Ascending aorta (tissue), 2 donors: ENCODE measurements around the gene APOC1. TPM values are rescaled to one million over a fixed set of nuclear protein-coding genes. Genes with fewer than 3 reads are reported as not detected.

Experiments used
- DNase-seq, 2 donors: peaks; one replicate each; pipeline ENCODE4 v3.0.0-alpha.2; 2019; ENCODE audit warnings: low spot score in 2 of 2
- H3K27ac ChIP-seq, 2 donors: fragments of 200-600 bp; sonication (generic); one replicate each; pipeline ENCODE4 v1.5.1; 2016 to 2017; ENCODE audit warnings: mild to moderate bottlenecking in 1 of 2
- H3K27me3 ChIP-seq: fragments of 200-600 bp; sonication (generic); one replicate; pipeline ENCODE4 v1.5.1; 2017
- H3K36me3 ChIP-seq, 2 donors: fragments of 200-600 bp; sonication (generic); one replicate each; pipeline ENCODE4 v1.5.1; 2016
- H3K4me1 ChIP-seq, 2 donors: fragments of 200-600 bp; sonication (generic); one replicate each; pipeline ENCODE4 v1.5.1; 2016 to 2017; ENCODE audit warnings: mild to moderate bottlenecking in 1 of 2
- H3K4me3 ChIP-seq, 2 donors: fragments of 200-600 bp; sonication (generic); one replicate each; pipeline ENCODE4 v1.5.1; 2016 to 2017; ENCODE audit warnings: mild to moderate bottlenecking in 1 of 2
- H3K9me3 ChIP-seq, 2 donors: fragments of 200-600 bp; sonication (generic); one replicate each; pipeline ENCODE4 v1.5.1; 2016
- CTCF ChIP-seq, 3 experiments: fragments of 200-600 bp in 2 of 3; fragments of 450-650 bp in 1 of 3; sonication (generic) in 2 of 3; IDR thresholded peaks; one replicate each; pipeline ENCODE4 v1.5.1; 2016 to 2019; ENCODE audit warnings: antibody characterized with exemption in 3 of 3, mild to moderate bottlenecking in 1 of 3, moderate library complexity in 1 of 3
- intact Hi-C: fragments of 100-400 bp; cut with DNase I; formaldehyde crosslinking; loops from one replicate; pipeline ENCODE4 v1.15.1; 2023
- total RNA-seq: library from RNA; depleted of rRNA; stranded (reverse); fragments of >200 nt; gene quantifications from one replicate; pipeline ENCODE4 v1.1.0, GENCODE V29; 2016

APOC1 gene
- total RNA-seq, 1 donor from 2014 or later = 17.0 TPM

GRCh38 chr19:44891016-44891882 lies 23.2 kb upstream of the APOC1 start, which contains the start of gene TOMM40:
TOMM40 (plus strand) TSS chr19:44891254; CDS start chr19:44891416, 162 bp downstream.
- Histone ChIP-seq H3K36me3 (peaks cover 52 to 58% of the 10 kb centered on the region in 2 donors), H3K27me3 (no peaks in the 10 kb centered on the region), H3K4me3 (peak within 1 kb of the TSS; percentile 99 to 100), H3K9me3 (no peaks in the 10 kb centered on the region), H3K27ac (peak within 1 kb of the TSS; percentile 92 to 97), H3K4me1 (peaks cover 12 to 19% of the 10 kb centered on the region in 2 donors)
- TF ChIP-seq CTCF (IDR thresholded peaks at IDR 0.05) = peak in 1 of 3 experiments; percentile 17
- intact Hi-C loops = loop anchor here (1.0 to 2.0 kb wide), 3 partner anchors 24 to 110 kb away; partner anchors contain the start of gene RELB
- no peak for DNase-seq

GRCh38 chr19:44892932-44893331 lies 21.5 kb upstream of the APOC1 start:
- intact Hi-C loops = no loop called here
- Histone ChIP-seq H3K9me3 (no peaks in the 10 kb centered on the region), H3K4me1 (peaks cover 12 to 19% of the 10 kb centered on the region in 2 donors), H3K4me3 (no peak overlapping the region), H3K27ac (no peak overlapping the region), H3K27me3 (no peaks in the 10 kb centered on the region), H3K36me3 (peaks cover 52 to 58% of the 10 kb centered on the region in 2 donors)
- TF ChIP-seq CTCF (IDR thresholded peaks at IDR 0.05) = no peak
- no peak for DNase-seq

- H3K27ac ChIP-seq = no peak overlapping the region
- intact Hi-C loops = no loop called here
- H3K9me3 ChIP-seq = no peaks in the 10 kb centered on the region
- H3K36me3 ChIP-seq = peaks cover 53 to 56% of the 10 kb centered on the region in 2 donors
- DNase-seq = no peak
- peaks cover 12 to 19% of the 10 kb centered on the region in 2 donors for H3K4me1 ChIP-seq
- H3K4me3 ChIP-seq = no peak overlapping the region
- H3K27me3 ChIP-seq = no peaks in the 10 kb centered on the region
- TF ChIP-seq CTCF (IDR thresholded peaks at IDR 0.05) = no peak
These were observed 20.9 kb upstream of the APOC1 start for GRCh38 chr19:44893332-44894051.

GRCh38 chr19:44894052-44894400 lies 20.4 kb upstream of the APOC1 start:
- Histone ChIP-seq H3K36me3 (peaks cover 54 to 56% of the 10 kb centered on the region in 2 donors), H3K27ac (no peak overlapping the region)

GRCh38 chr19:44894946-44895345 lies 19.5 kb upstream of the APOC1 start:
- intact Hi-C loops = no loop called here
- DNase-seq = no peak
- Histone ChIP-seq H3K9me3 (no peaks in the 10 kb centered on the region), H3K27me3 (no peaks in the 10 kb centered on the region), H3K27ac (no peak overlapping the region), H3K4me1 (peaks cover 8 to 13% of the 10 kb centered on the region in 2 donors), H3K36me3 (peaks cover 59 to 61% of the 10 kb centered on the region in 2 donors), H3K4me3 (no peak overlapping the region)
- no peak for TF ChIP-seq CTCF (IDR thresholded peaks at IDR 0.05)

More at GRCh38 chr19:44894052-44894400, 20.4 kb upstream of the APOC1 start:
- intact Hi-C loops = no loop called here
- Histone ChIP-seq H3K4me1 (peaks cover 12 to 19% of the 10 kb centered on the region in 2 donors), H3K9me3 (no peaks in the 10 kb centered on the region), H3K4me3 (no peak overlapping the region), H3K27me3 (no peaks in the 10 kb centered on the region)
- no peak for TF ChIP-seq CTCF (IDR thresholded peaks at IDR 0.05)
- DNase-seq = no peak
